ENCODE results near the gene FRY.

GRCh38 chr13:32232263-32232662 lies 200.7 kb downstream of the FRY start:
- TF ChIP-seq CEBPB (IDR thresholded peaks at IDR 0.05) (no peak), TEAD4 (IDR thresholded peaks at IDR 0.05) (no peak), REST (IDR thresholded peaks at IDR 0.05; ENCODE audit: low read depth) (no peak), YY1 (IDR thresholded peaks at IDR 0.05; ENCODE audit: low read depth) (no peak), EP300 (IDR thresholded peaks at IDR 0.05; ENCODE audit: borderline replicate concordance) (no peak), MAX (IDR thresholded peaks at IDR 0.05) (no peak), RAD21 (IDR thresholded peaks at IDR 0.05; ENCODE audit: low read depth) (no peak)
